OCI-LY1 (cell line): Measurements from ENCODE around the gene HSP90AA1.

ENCODE experiments used
- EZH2 ChIP-seq: fragments of 200-600 bp; sonication (generic), shearing (Covaris generic); IDR thresholded peaks from 2 replicates; pipeline ENCODE4 v1.8.0; 2017; ENCODE audit warnings: borderline replicate concordance, mixed run types, mild to moderate bottlenecking, antibody characterized with exemption, low read length, moderate library complexity, mixed read lengths
- TF ChIP-seq, protein P1 (sequence below): fragments of 200-600 bp; sonication (generic), shearing (Covaris generic); IDR thresholded peaks from 2 replicates; pipeline ENCODE4 v1.5.1; 2017; ENCODE audit warnings: mild to moderate bottlenecking, antibody characterized with exemption, low read length, moderate library complexity, mixed read lengths

DNA sequence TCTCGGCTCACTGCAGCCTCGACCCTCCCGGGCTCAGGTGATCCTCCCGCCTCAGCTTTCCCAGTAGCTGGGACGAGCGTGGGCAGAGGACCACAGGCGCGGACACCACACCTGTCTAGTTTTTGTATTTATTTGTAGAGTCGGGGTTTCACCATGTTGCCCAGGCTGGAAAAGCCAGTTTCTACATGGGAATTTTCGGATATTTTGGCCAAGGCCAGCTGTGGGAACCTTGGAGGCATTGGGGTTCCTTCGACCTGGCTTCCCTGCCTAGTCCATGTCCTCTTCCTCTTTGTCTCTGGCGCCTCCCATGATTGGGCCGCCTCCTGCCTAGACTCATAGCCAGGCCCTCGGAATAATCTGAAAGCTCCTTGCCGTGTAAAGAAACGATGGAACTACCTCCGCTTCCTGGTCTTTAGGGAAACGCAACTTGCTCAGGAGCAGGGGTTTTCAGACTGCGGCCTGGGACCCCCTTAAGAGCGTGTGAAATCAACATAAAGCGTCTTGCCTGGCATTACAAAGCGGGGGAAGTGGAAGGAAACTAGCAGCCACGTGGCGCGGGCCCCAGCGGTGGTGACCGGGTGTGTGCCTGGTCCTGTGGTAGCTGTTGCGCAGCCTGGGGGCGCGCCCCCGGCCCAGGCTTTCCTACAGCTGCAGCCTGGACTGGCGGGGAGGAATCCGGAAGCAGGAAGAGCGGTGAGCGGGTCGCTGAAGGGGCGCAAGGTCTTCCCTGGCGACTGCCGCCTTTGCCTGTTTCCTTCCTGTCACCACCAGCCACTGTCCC lies 1.4 kb upstream of the HSP90AA1 start:
- TF ChIP-seq EZH2, result no peak
- TF ChIP-seq, protein P1, sequence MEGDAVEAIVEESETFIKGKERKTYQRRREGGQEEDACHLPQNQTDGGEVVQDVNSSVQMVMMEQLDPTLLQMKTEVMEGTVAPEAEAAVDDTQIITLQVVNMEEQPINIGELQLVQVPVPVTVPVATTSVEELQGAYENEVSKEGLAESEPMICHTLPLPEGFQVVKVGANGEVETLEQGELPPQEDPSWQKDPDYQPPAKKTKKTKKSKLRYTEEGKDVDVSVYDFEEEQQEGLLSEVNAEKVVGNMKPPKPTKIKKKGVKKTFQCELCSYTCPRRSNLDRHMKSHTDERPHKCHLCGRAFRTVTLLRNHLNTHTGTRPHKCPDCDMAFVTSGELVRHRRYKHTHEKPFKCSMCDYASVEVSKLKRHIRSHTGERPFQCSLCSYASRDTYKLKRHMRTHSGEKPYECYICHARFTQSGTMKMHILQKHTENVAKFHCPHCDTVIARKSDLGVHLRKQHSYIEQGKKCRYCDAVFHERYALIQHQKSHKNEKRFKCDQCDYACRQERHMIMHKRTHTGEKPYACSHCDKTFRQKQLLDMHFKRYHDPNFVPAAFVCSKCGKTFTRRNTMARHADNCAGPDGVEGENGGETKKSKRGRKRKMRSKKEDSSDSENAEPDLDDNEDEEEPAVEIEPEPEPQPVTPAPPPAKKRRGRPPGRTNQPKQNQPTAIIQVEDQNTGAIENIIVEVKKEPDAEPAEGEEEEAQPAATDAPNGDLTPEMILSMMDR, result no peak
